H9 (cell line): Measurements from ENCODE around the gene SFI1. TPM values are rescaled to one million over a fixed set of nuclear protein-coding genes. Genes with fewer than 3 reads are reported as not detected.

Source experiments
- DNase-seq: peaks from one replicate; pipeline ENCODE4 v3.0.0-alpha.2; 2017
- H2AFZ ChIP-seq: one replicate; pipeline ENCODE4 v1.6.1; 2013; ENCODE audit warnings: mild to moderate bottlenecking, low read length, control low read depth, moderate library complexity
- H2AK5ac ChIP-seq: 2 replicates; pipeline ENCODE4 v1.6.1; 2013; ENCODE audit warnings: low read length, control low read depth, mixed read lengths; ENCODE audit not compliant: insufficient read length
- H2BK120ac ChIP-seq: one replicate; pipeline ENCODE4 v1.6.1; 2013; ENCODE audit warnings: low read depth, mild to moderate bottlenecking, low read length, control low read depth, inconsistent platforms; ENCODE audit not compliant: poor library complexity, severe bottlenecking
- H2BK12ac ChIP-seq: 2 replicates; pipeline ENCODE4 v1.6.1; 2013; ENCODE audit warnings: low read length, control low read depth, mixed read lengths, low read depth; ENCODE audit not compliant: insufficient read length
- H2BK15ac ChIP-seq: 2 replicates; pipeline ENCODE4 v1.6.1; 2013; ENCODE audit warnings: low read depth, low read length, control low read depth
- H2BK20ac ChIP-seq: one replicate; pipeline ENCODE4 v1.6.1; 2013; ENCODE audit warnings: low read depth, mild to moderate bottlenecking, low read length, control low read depth, inconsistent platforms; ENCODE audit not compliant: poor library complexity, severe bottlenecking
- H2BK5ac ChIP-seq: 2 replicates; pipeline ENCODE4 v1.6.1; 2013; ENCODE audit warnings: low read length, control low read depth, mixed read lengths; ENCODE audit not compliant: insufficient read length
- H3K14ac ChIP-seq: 2 replicates; pipeline ENCODE4 v1.6.1; 2013; ENCODE audit warnings: low read length, control low read depth; ENCODE audit not compliant: insufficient read depth
- H3K18ac ChIP-seq: 2 replicates; pipeline ENCODE4 v1.6.1; 2013; ENCODE audit warnings: low read depth, mild to moderate bottlenecking, mixed read lengths, low read length, control low read depth; ENCODE audit not compliant: insufficient read length
- H3K23ac ChIP-seq: 2 replicates; pipeline ENCODE4 v1.6.1; 2013; ENCODE audit warnings: low read length, control low read depth, mixed read lengths, low read depth; ENCODE audit not compliant: insufficient read length
- H3K23me2 ChIP-seq: 2 replicates; pipeline ENCODE4 v1.6.1; 2013; ENCODE audit warnings: low read depth, mild to moderate bottlenecking, mixed read lengths, low read length, control low read depth; ENCODE audit not compliant: insufficient read length, poor library complexity, severe bottlenecking
- H3K27ac ChIP-seq: 2 replicates; pipeline ENCODE4 v1.5.1; 2013; ENCODE audit warnings: low read length, control low read depth, mixed read lengths, low read depth; ENCODE audit not compliant: insufficient read length
- H3K27me3 ChIP-seq: 2 replicates; pipeline ENCODE4 v1.6.1; 2013; ENCODE audit warnings: low read length, control low read depth, inconsistent platforms; ENCODE audit not compliant: insufficient read depth
- H3K4ac ChIP-seq: 2 replicates; pipeline ENCODE4 v1.6.1; 2013; ENCODE audit warnings: low read depth, mild to moderate bottlenecking, control low read depth, inconsistent platforms, low read length, moderate library complexity
- H3K4me1 ChIP-seq: 2 replicates; pipeline ENCODE4 v1.6.1; 2013; ENCODE audit warnings: low read length, control low read depth, inconsistent platforms; ENCODE audit not compliant: insufficient read depth
- H3K4me2 ChIP-seq: 2 replicates; pipeline ENCODE4 v1.6.1; 2013; ENCODE audit warnings: low read length, control low read depth, mixed read lengths; ENCODE audit not compliant: insufficient read length, insufficient read depth
- H3K56ac ChIP-seq: 2 replicates; pipeline ENCODE4 v1.6.1; 2013; ENCODE audit warnings: low read depth, mild to moderate bottlenecking, mixed read lengths, low read length, control low read depth; ENCODE audit not compliant: insufficient read length
- H3K79me1 ChIP-seq: 2 replicates; pipeline ENCODE4 v1.6.1; 2013; ENCODE audit warnings: low read depth, mild to moderate bottlenecking, moderate library complexity, low read length, control low read depth, inconsistent platforms; ENCODE audit not compliant: insufficient read depth, poor library complexity, severe bottlenecking
- H3K79me2 ChIP-seq: 2 replicates; pipeline ENCODE4 v1.6.1; 2013; ENCODE audit warnings: low read length, control low read depth, inconsistent platforms; ENCODE audit not compliant: insufficient read depth
- H3K9ac ChIP-seq: 2 replicates; pipeline ENCODE4 v1.6.1; 2013; ENCODE audit warnings: low read length, control low read depth, mixed read lengths; ENCODE audit not compliant: insufficient read length; ENCODE audit errors: extremely low read depth
- H3K9me3 ChIP-seq: one replicate; pipeline ENCODE4 v1.6.1; 2013; ENCODE audit warnings: low read depth, low read length, inconsistent platforms; ENCODE audit not compliant: control insufficient read depth
- H3T11ph ChIP-seq: one replicate; pipeline ENCODE4 v1.6.1; 2013; ENCODE audit warnings: mild to moderate bottlenecking, low read length, control low read depth, inconsistent platforms
- H4K20me1 ChIP-seq: one replicate; pipeline ENCODE4 v1.6.1; 2013; ENCODE audit not compliant: control insufficient read depth, insufficient read length, insufficient read depth
- H4K5ac ChIP-seq: 2 replicates; pipeline ENCODE4 v1.6.1; 2013; ENCODE audit warnings: low read depth, mild to moderate bottlenecking, mixed read lengths, low read length, control low read depth; ENCODE audit not compliant: insufficient read length
- H4K8ac ChIP-seq: replicated peaks from 2 replicates; pipeline ENCODE4 v1.6.1; 2013; ENCODE audit warnings: low read length, control low read depth, mixed read lengths, low read depth; ENCODE audit not compliant: insufficient read length
- H4K91ac ChIP-seq: 2 replicates; pipeline ENCODE4 v1.6.1; 2013; ENCODE audit warnings: low read depth, mild to moderate bottlenecking, moderate library complexity, mixed read lengths, low read length, control low read depth; ENCODE audit not compliant: insufficient read length
- H3K27ac Mint-ChIP-seq, 3 experiments: 2 replicates in 2 of 3; 3 replicates in 1 of 3; pipeline ENCODE4 v1.8.0; 2020 to 2021; ENCODE audit warnings: mixed read lengths in 3 of 3, mild to moderate bottlenecking in 1 of 3, moderate library complexity in 1 of 3
- H3K27me3 Mint-ChIP-seq: 2 replicates; pipeline ENCODE4 v1.8.0; 2021; ENCODE audit warnings: low read depth, mild to moderate bottlenecking, moderate library complexity, mixed read lengths
- H3K36me3 Mint-ChIP-seq, 3 experiments: 2 replicates in 2 of 3; 3 replicates in 1 of 3; pipeline ENCODE4 v1.8.0; 2020 to 2021; ENCODE audit warnings: low read depth in 3 of 3, mixed read lengths in 3 of 3; ENCODE audit not compliant: insufficient read depth in 1 of 3
- H3K4me1 Mint-ChIP-seq, 2 experiments: 2 replicates each; pipeline ENCODE4 v1.8.0; 2020; ENCODE audit warnings: mixed read lengths in 2 of 2
- H3K4me3 Mint-ChIP-seq, 2 experiments: 2 replicates in 1 of 2; 3 replicates in 1 of 2; pipeline ENCODE4 v1.8.0; 2020 to 2021; ENCODE audit warnings: mild to moderate bottlenecking in 2 of 2, mixed read lengths in 2 of 2, moderate library complexity in 1 of 2
- H3K9me3 Mint-ChIP-seq, 2 experiments: 2 replicates in 1 of 2; 3 replicates in 1 of 2; pipeline ENCODE4 v1.8.0; 2020; ENCODE audit warnings: mild to moderate bottlenecking in 2 of 2, mixed read lengths in 2 of 2, moderate library complexity in 1 of 2
- CTCF ChIP-seq: fragments of 200-600 bp; sonication (generic); conservative IDR thresholded peaks from 3 replicates; pipeline ENCODE4 v1.8.0; 2021; ENCODE audit warnings: antibody characterized with exemption, mild to moderate bottlenecking
- WGBS: extraction: QIAGEN DNeasy Blood & Tissue Kit; methylation state at CpG from one replicate; pipeline ENCODE4 v1.1.7; 2013; ENCODE audit warnings: missing lambda C conversion rate, low lambda C conversion rate, mixed read lengths; ENCODE audit not compliant: insufficient read length; ENCODE audit errors: extremely low coverage; 5-methylcytosine and 5-hydroxymethylcytosine counted together
- total RNA-seq: library from RNA; stranded (reverse); gene quantifications from 2 replicates; pipeline ENCODE4 v1.2.1, GENCODE V29; 2021

Gene SFI1
- total RNA-seq, 1 experiment from 2014 or later = 26.4 TPM

GRCh38 chr22:31567196-31567595 lies 70.9 kb downstream of the SFI1 start:
- no peak overlapping the region for H2BK120ac ChIP-seq
- H3K4me1 Mint-ChIP-seq = no peaks in the 10 kb centered on the region
- no peak overlapping the region for H2BK15ac ChIP-seq
- no peaks in the 10 kb centered on the region; the same call in 1 of the 2 replicates for H3K27me3 Mint-ChIP-seq
- H2BK12ac ChIP-seq = no peak overlapping the region
- H3K9ac ChIP-seq = no peak overlapping the region
- no peak overlapping the region for H3K23ac ChIP-seq
- no peaks in the 10 kb centered on the region for H3K4me1 ChIP-seq
- TF ChIP-seq CTCF = no peak
- no peak overlapping the region for H3K18ac ChIP-seq
- H2BK20ac ChIP-seq = no peak overlapping the region
- H2BK5ac ChIP-seq = no peak overlapping the region
- H3K79me2 ChIP-seq = no peaks in the 10 kb centered on the region
- no peak overlapping the region for H3K27ac Mint-ChIP-seq
- H3K27ac ChIP-seq = no peak overlapping the region
- H3K36me3 Mint-ChIP-seq = peaks cover 0 to 5% (median 3%) of the 10 kb centered on the region in 3 experiments; a peak in 3 of 7 replicates
- H3K79me1 ChIP-seq = no peaks in the 10 kb centered on the region
- H3K9me3 Mint-ChIP-seq = no peaks in the 10 kb centered on the region
- H2AK5ac ChIP-seq = no peak overlapping the region
- no peak overlapping the region for H4K5ac ChIP-seq
- H3K56ac ChIP-seq = no peak overlapping the region
- no peak overlapping the region for H4K91ac ChIP-seq
- H3K23me2 ChIP-seq = no peaks in the 10 kb centered on the region
- H3K27me3 ChIP-seq = no peaks in the 10 kb centered on the region
- H3K14ac ChIP-seq = no peak overlapping the region
- no peak overlapping the region for H3K4me3 Mint-ChIP-seq
- H3K4ac ChIP-seq = no peak overlapping the region
- no peak overlapping the region for H4K8ac ChIP-seq
- no peak overlapping the region for H2AFZ ChIP-seq
- DNase-seq = no peak
- H3T11ph ChIP-seq = no peak overlapping the region
- no CpG with 5 or more reads among the region's 1 CpG for WGBS
- H3K4me2 ChIP-seq = no peak overlapping the region
- no peaks in the 10 kb centered on the region for H4K20me1 ChIP-seq
- H3K9me3 ChIP-seq = no peaks in the 10 kb centered on the region
